ENCODE measurements around the gene SCNN1G. TPM values are rescaled to one million over a fixed set of nuclear protein-coding genes. Genes with fewer than 3 reads are reported as not detected.

The SCNN1G gene
- total and polyA plus RNA-seq, 2 of the 13 experiments (the other 11 are each of a cell fraction or from before 2014, with no cell fraction given) = not detected

GRCh38 chr16:23182206-23182678 is 303 bp upstream of the SCNN1G start (continued):
- TF ChIP-seq ZNF383 (CRISPR knock-in tag; IDR thresholded peaks at IDR 0.05; ENCODE audit: borderline replicate concordance) (peak; percentile 66; the same call in 1 of the 2 replicates), ZNF44 (CRISPR knock-in tag; IDR thresholded peaks at IDR 0.05) (no peak), ZNF703 (CRISPR knock-in tag; IDR thresholded peaks at IDR 0.05; ENCODE audit: borderline replicate concordance) (no peak), SUZ12 (IDR thresholded peaks at IDR 0.05; ENCODE audit: low read depth, low read length) (no peak), SP140L (CRISPR knock-in tag; IDR thresholded peaks at IDR 0.05; ENCODE audit: borderline replicate concordance) (no peak), POLR2A (IDR thresholded peaks at IDR 0.05; ENCODE audit: insufficient read depth in 1 of 2, low read depth in 2 of 2, low read length in 2 of 2) (no peak), MTF2 (CRISPR knock-in tag; IDR thresholded peaks at IDR 0.05; ENCODE audit: borderline replicate concordance) (no peak; the same call in 1 of the 2 replicates), ZKSCAN8 (CRISPR knock-in tag; IDR thresholded peaks at IDR 0.05; ENCODE audit: borderline replicate concordance) (0 out of 2 replicates have a peak, but pooled peaks have one; percentile 55), SNAPC2 (CRISPR knock-in tag; IDR thresholded peaks at IDR 0.05) (no peak), ZBTB7B (CRISPR knock-in tag; IDR thresholded peaks at IDR 0.05) (peak; percentile 73; the same call in 1 of the 2 replicates), ZNF780A (CRISPR knock-in tag; IDR thresholded peaks at IDR 0.05) (no peak; the same call in 1 of the 2 replicates), NR0B2 (CRISPR knock-in tag; IDR thresholded peaks at IDR 0.05) (no peak; the same call in 1 of the 2 replicates), ETS1 (CRISPR knock-in tag; IDR thresholded peaks at IDR 0.05) (no peak), ZNF160 (CRISPR knock-in tag; IDR thresholded peaks at IDR 0.05) (no peak), HNF4A (CRISPR knock-in tag; IDR thresholded peaks at IDR 0.05) (no peak), GABPA (IDR thresholded peaks at IDR 0.05; ENCODE audit: low read depth, low read length) (no peak), GABPA (CRISPR knock-in tag; IDR thresholded peaks at IDR 0.05; ENCODE audit: low read depth) (no peak), ZC3H4 (CRISPR knock-in tag; IDR thresholded peaks at IDR 0.05; ENCODE audit: borderline replicate concordance) (no peak), MAFG (CRISPR knock-in tag; IDR thresholded peaks at IDR 0.05) (no peak), HES4 (CRISPR knock-in tag; IDR thresholded peaks at IDR 0.05; ENCODE audit: borderline replicate concordance) (no peak), MLXIP (CRISPR knock-in tag; IDR thresholded peaks at IDR 0.05; ENCODE audit: borderline replicate concordance) (no peak), NFIC (IDR thresholded peaks at IDR 0.05; ENCODE audit: low read length) (no peak), LRRFIP1 (CRISPR knock-in tag; conservative IDR thresholded peaks at IDR 0.05) (no peak), CEBPG (CRISPR knock-in tag; IDR thresholded peaks at IDR 0.05) (peak; percentile 35; the same call in 1 of the 2 replicates)

Measured in HepG2 (cell line).